ENCODE data around the gene ASCL5. TPM values are rescaled to one million over a fixed set of nuclear protein-coding genes. Genes with fewer than 3 reads are reported as not detected.

ASCL5 gene
- total RNA-seq, 6 experiments from 2014 or later, result not detected

GRCh38 chr1:201122321-201122957 is 4.5 kb downstream of the ASCL5 start:
- no peaks in the 10 kb centered on the region for H3K9me3 Mint-ChIP-seq
- no peak overlapping the region for H3K27ac Mint-ChIP-seq
- DNase-seq, result no peak
- H3K4me3 Mint-ChIP-seq, result no peak overlapping the region
- H3K4me1 Mint-ChIP-seq (ENCODE audit: low read depth), result no peaks in the 10 kb centered on the region
- no peak for TF ChIP-seq CTCF (IDR thresholded peaks at IDR 0.05)
- peaks cover 53% of the 10 kb centered on the region for H3K27me3 Mint-ChIP-seq (ENCODE audit: insufficient read depth)
- no peaks in the 10 kb centered on the region for H3K36me3 Mint-ChIP-seq (ENCODE audit: low read depth)

GRCh38 chr1:201119206-201120197 is 7.5 kb downstream of the ASCL5 start:
- Mint-ChIP-seq H3K4me3 (no peak overlapping the region), H3K4me1 (ENCODE audit: low read depth) (no peaks in the 10 kb centered on the region), H3K9me3 (no peaks in the 10 kb centered on the region), H3K36me3 (ENCODE audit: low read depth) (no peaks in the 10 kb centered on the region), H3K27me3 (ENCODE audit: insufficient read depth) (peaks cover 57% of the 10 kb centered on the region), H3K27ac (no peak overlapping the region)
- peak; percentile 74 for TF ChIP-seq CTCF (IDR thresholded peaks at IDR 0.05)
- DNase-seq, result peak; percentile 6

- TF ChIP-seq CTCF (IDR thresholded peaks at IDR 0.05), result no peak
- Mint-ChIP-seq H3K36me3 (ENCODE audit: low read depth) (no peaks in the 10 kb centered on the region), H3K27ac (no peak overlapping the region), H3K4me1 (ENCODE audit: low read depth) (no peaks in the 10 kb centered on the region), H3K27me3 (ENCODE audit: insufficient read depth) (peaks cover 48% of the 10 kb centered on the region), H3K9me3 (no peaks in the 10 kb centered on the region), H3K4me3 (no peak overlapping the region)
- DNase-seq, result no peak
Observed at GRCh38 chr1:201116091-201116490, 10.9 kb downstream of the ASCL5 start.

- no peaks in the 10 kb centered on the region for H3K36me3 Mint-ChIP-seq (ENCODE audit: low read depth)
- no peaks in the 10 kb centered on the region for H3K9me3 Mint-ChIP-seq
- no peak overlapping the region for H3K27ac Mint-ChIP-seq
- no peaks in the 10 kb centered on the region for H3K4me1 Mint-ChIP-seq (ENCODE audit: low read depth)
- no peak for TF ChIP-seq CTCF (IDR thresholded peaks at IDR 0.05)
- peaks cover 48% of the 10 kb centered on the region for H3K27me3 Mint-ChIP-seq (ENCODE audit: insufficient read depth)
- DNase-seq, result no peak
- no peak overlapping the region for H3K4me3 Mint-ChIP-seq
Observed at GRCh38 chr1:201115390-201115937, 11.5 kb downstream of the ASCL5 start.

GRCh38 chr1:201114245-201115131 is 12.5 kb downstream of the ASCL5 start:
- H3K27ac Mint-ChIP-seq, result no peak overlapping the region
- no peaks in the 10 kb centered on the region for H3K36me3 Mint-ChIP-seq (ENCODE audit: low read depth)
- no peaks in the 10 kb centered on the region for H3K9me3 Mint-ChIP-seq
- no peaks in the 10 kb centered on the region for H3K4me1 Mint-ChIP-seq (ENCODE audit: low read depth)
- peak; percentile 91 for DNase-seq
- H3K27me3 Mint-ChIP-seq (ENCODE audit: insufficient read depth), result peaks cover 48% of the 10 kb centered on the region
- H3K4me3 Mint-ChIP-seq, result peak overlapping the region; percentile 80
- TF ChIP-seq CTCF (IDR thresholded peaks at IDR 0.05), result peak; percentile 85

Data from HFFc6 (cell line).